Mesothelial cell of epicardium (in vitro differentiated cells): Measurements from ENCODE around the gene IL1R2. TPM values are rescaled to one million over a fixed set of nuclear protein-coding genes. Genes with fewer than 3 reads are reported as not detected.

Experiments used
- DNase-seq, 2 experiments: peaks; one replicate each; pipeline ENCODE4 v3.0.0; 2021; ENCODE audit warnings: low spot score in 2 of 2; ENCODE audit not compliant: unreplicated experiment in 2 of 2
- H3K27ac Mint-ChIP-seq: 2 replicates; pipeline ENCODE4 v1.8.0; 2021; ENCODE audit warnings: mixed read lengths
- H3K27me3 Mint-ChIP-seq: 2 replicates; pipeline ENCODE4 v1.8.0; 2021; ENCODE audit warnings: low read depth, mixed read lengths
- H3K36me3 Mint-ChIP-seq: 2 replicates; pipeline ENCODE4 v1.8.0; 2021; ENCODE audit warnings: mixed read lengths
- H3K4me1 Mint-ChIP-seq: 2 replicates; pipeline ENCODE4 v1.8.0; 2021; ENCODE audit warnings: mixed read lengths
- H3K4me3 Mint-ChIP-seq: 2 replicates; pipeline ENCODE4 v1.8.0; 2021; ENCODE audit warnings: mild to moderate bottlenecking, moderate library complexity, mixed read lengths
- H3K9me3 Mint-ChIP-seq: 2 replicates; pipeline ENCODE4 v1.8.0; 2021; ENCODE audit warnings: mixed read lengths
- total RNA-seq: library from RNA; stranded (reverse); gene quantifications from 3 replicates; pipeline ENCODE4 v1.2.1, GENCODE V29; 2021
- TF ChIP-seq, protein P1 (sequence below): fragments of 200-600 bp; sonication (generic); IDR thresholded peaks from one replicate; pipeline ENCODE4 v1.5.0; 2021; ENCODE audit warnings: antibody characterized with exemption; ENCODE audit not compliant: unreplicated experiment

IL1R2 gene
- total RNA-seq, 1 donor from 2014 or later = not detected

- Mint-ChIP-seq H3K27ac (no peak overlapping the region), H3K27me3 (no peaks in the 10 kb centered on the region), H3K4me1 (peaks cover 17% of the 10 kb centered on the region), H3K4me3 (no peak overlapping the region), H3K9me3 (peaks cover 4% of the 10 kb centered on the region), H3K36me3 (peaks cover 1% of the 10 kb centered on the region)
- no peak for DNase-seq
- TF ChIP-seq, protein P1, sequence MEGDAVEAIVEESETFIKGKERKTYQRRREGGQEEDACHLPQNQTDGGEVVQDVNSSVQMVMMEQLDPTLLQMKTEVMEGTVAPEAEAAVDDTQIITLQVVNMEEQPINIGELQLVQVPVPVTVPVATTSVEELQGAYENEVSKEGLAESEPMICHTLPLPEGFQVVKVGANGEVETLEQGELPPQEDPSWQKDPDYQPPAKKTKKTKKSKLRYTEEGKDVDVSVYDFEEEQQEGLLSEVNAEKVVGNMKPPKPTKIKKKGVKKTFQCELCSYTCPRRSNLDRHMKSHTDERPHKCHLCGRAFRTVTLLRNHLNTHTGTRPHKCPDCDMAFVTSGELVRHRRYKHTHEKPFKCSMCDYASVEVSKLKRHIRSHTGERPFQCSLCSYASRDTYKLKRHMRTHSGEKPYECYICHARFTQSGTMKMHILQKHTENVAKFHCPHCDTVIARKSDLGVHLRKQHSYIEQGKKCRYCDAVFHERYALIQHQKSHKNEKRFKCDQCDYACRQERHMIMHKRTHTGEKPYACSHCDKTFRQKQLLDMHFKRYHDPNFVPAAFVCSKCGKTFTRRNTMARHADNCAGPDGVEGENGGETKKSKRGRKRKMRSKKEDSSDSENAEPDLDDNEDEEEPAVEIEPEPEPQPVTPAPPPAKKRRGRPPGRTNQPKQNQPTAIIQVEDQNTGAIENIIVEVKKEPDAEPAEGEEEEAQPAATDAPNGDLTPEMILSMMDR = no peak
Observed at GRCh38 chr2:102028470-102028869, 36.7 kb downstream of the IL1R2 start.

DNA sequence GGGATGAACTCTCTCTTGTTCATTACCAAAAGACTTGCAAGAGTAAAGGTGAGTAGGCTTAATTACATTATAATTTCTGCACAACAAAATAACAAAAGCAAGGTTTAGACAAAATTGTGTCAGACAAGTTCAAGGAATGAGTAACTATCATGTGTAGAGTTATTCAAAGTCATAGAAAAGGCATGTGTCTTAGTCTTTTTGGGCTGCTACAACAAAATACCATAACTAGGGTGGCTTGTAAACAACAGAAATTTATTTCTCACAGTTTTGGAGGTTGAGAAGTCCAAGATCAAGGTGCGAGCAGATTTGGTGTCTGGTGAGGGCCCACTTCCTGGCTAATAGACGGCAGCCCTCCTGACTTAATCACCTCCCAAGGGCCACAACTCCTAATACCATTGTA, 37.6 kb downstream of the IL1R2 start:
- H3K27me3 Mint-ChIP-seq = no peaks in the 10 kb centered on the region
- H3K4me1 Mint-ChIP-seq = peaks cover 22% of the 10 kb centered on the region
- H3K4me3 Mint-ChIP-seq = no peak overlapping the region
- peaks cover 1% of the 10 kb centered on the region for H3K36me3 Mint-ChIP-seq
- no peak for DNase-seq
- H3K9me3 Mint-ChIP-seq = peaks cover 4% of the 10 kb centered on the region
- H3K27ac Mint-ChIP-seq = no peak overlapping the region
- TF ChIP-seq, protein P1 = no peak

GRCh38 chr2:102029952-102030351, 38.2 kb downstream of the IL1R2 start:
- H3K4me3 Mint-ChIP-seq = no peak overlapping the region
- no peak for DNase-seq
- TF ChIP-seq, protein P1 = no peak
- H3K36me3 Mint-ChIP-seq = peaks cover 1% of the 10 kb centered on the region
- H3K27me3 Mint-ChIP-seq = no peaks in the 10 kb centered on the region
- peaks cover 4% of the 10 kb centered on the region for H3K9me3 Mint-ChIP-seq
- no peak overlapping the region for H3K27ac Mint-ChIP-seq
- peaks cover 22% of the 10 kb centered on the region for H3K4me1 Mint-ChIP-seq

DNA sequence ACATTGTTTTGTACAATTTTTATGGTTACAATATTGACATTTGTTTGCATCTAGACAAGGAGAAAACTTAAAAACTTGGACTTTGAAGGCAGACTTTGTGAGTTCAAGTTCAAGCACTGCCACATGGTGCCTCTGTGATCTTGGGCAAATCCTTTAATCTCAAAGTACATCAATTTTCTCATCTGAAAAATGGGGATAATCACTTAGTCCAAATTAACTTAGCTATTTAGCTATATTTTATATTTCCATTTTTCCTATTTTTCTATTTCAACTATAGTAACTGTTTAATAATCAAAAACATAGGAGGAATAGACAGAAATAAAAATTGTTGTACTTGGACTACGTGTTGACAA, 38.7 kb downstream of the IL1R2 start:
- Mint-ChIP-seq H3K4me3 (no peak overlapping the region), H3K27me3 (no peaks in the 10 kb centered on the region), H3K9me3 (peaks cover 4% of the 10 kb centered on the region), H3K36me3 (peaks cover 1% of the 10 kb centered on the region), H3K4me1 (peaks cover 22% of the 10 kb centered on the region), H3K27ac (no peak overlapping the region)
- DNase-seq = no peak
- TF ChIP-seq, protein P1 = no peak

GRCh38 chr2:102030855-102031527, 39.2 kb downstream of the IL1R2 start:
- no peak overlapping the region for H3K4me3 Mint-ChIP-seq
- H3K9me3 Mint-ChIP-seq = peaks cover 4% of the 10 kb centered on the region
- TF ChIP-seq, protein P1 = no peak
- DNase-seq = no peak
- peaks cover 22% of the 10 kb centered on the region for H3K4me1 Mint-ChIP-seq
- H3K27ac Mint-ChIP-seq = no peak overlapping the region
- H3K36me3 Mint-ChIP-seq = peaks cover 1% of the 10 kb centered on the region
- no peaks in the 10 kb centered on the region for H3K27me3 Mint-ChIP-seq
